ENCODE measurements around the gene IFTAP.

DNA sequence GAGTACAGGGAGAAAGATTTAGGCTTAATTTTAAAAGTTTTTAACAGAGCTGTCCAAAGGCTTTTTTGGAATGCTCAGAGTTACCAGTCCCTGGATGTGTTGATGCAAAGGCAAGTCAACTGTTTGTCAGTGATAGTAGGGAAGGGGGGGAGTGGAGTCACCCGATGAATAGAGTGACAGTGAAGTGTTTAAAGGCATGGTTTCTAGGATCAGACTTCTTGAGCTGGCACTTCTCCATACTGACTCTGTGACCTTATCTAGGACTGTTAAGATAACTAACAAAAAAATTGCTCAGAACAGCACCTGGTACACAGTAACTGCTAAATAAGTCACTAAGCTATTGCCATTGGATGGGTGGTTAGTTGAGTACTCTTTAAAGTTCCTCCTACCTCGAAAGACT is 15.1 kb downstream of the IFTAP start:
- TF ChIP-seq POLR2A (IDR thresholded peaks at IDR 0.05; ENCODE audit: low read depth, low read length) (no peak), POLR2AphosphoS5 (IDR thresholded peaks at IDR 0.05; ENCODE audit: low read depth, low read length) (no peak)

All from GM12892 (cell line).